ENCODE measurements around the gene TMEM253.

TMEM253 gene

DNA sequence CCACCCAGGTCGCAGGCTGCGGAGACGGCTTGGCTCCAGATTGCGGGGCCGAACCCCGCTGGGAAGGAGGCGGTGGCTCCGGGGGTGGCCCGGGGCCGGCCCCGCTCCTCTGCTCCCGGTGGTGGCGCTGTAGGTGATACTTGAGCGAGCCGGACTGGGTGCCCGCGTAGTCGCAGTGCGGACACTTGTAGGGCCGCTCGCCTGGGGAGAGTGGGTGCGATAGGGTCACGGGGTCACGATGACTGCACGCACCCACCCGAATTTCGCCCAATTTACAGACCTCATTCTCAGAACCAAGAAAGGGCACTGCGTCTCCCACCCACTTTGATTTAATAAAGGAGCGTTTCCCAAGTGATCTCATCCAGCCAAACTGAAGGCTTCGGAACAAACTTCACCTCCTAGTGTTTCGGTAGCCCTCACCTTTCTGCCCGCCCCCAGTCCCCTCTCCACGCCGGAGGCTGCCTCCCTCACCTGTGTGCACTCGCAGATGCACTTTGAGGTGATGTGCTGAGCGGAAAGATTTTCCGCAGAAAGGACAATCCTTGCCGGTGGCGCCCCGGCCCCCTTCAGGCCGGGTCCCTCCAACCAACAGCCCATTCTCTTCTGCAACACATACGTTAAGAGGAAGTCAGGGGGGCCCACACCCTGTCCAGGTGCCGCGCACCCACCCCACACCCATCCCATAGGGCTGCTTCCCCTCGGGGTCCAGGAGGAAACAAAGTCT, 9.8 kb upstream of the TMEM253 start:
- no peak for DNase-seq

DNA sequence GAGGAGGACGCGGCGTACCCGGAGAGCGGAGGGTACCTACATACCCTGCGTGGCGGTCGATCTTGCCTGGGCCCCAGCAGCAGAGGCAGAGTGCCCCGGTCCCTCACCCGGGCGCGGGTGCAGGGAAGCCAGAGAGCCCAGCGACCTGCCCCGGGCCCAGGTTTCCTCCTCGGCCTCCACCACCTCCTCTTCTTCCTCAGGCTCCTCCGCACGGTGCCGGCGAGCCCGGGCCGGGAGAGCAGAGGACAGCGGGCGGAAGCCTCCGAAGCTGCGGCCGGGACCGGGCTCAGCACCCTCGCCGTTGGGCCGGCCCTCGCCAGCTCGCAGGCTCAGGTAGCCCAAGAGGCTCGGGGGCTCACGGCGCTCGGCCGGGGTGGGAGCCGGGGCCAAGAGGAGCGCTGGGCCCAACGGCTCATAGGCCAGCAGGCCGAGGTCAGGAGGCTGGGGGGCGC, 9.0 kb upstream of the TMEM253 start:
- DNase-seq, result no peak

DNA sequence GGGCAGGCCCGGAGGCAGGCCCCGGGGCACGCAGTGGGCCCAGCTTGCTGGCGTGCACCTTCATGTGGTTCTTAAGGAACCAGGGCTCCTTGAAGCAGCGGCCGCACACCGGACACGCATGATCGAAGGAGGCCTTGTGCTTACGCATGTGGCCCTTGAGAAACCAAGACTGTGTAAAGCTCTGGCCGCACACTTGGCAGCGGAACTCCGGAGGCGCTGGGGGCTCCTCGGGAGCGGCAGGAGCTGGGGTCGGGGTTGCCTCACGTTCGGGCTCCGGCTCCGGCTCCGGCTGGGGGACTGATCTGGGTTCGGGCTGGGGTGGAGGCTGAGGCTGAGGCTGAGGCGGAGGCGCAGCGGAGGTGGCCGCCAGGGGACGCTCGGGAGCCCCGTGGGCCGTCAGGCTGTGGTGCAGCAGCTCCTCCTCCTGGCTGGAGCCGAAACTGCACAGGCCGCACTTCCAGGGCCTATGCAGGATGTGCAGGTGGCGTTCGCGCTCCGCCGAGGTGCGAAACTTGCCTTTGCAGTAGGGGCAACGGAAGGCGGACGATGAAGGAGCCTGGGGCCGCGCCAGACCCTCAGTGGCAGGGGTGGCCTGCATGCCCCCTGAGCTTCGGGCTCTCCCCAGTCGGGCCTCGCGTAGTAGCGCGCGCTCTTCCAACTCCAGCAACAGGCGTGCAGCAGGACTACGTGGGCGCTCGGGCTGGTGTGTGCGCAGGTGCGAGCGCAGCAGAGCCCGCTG, 8.4 kb upstream of the TMEM253 start:
- DNase-seq, result peak; percentile 90

DNA sequence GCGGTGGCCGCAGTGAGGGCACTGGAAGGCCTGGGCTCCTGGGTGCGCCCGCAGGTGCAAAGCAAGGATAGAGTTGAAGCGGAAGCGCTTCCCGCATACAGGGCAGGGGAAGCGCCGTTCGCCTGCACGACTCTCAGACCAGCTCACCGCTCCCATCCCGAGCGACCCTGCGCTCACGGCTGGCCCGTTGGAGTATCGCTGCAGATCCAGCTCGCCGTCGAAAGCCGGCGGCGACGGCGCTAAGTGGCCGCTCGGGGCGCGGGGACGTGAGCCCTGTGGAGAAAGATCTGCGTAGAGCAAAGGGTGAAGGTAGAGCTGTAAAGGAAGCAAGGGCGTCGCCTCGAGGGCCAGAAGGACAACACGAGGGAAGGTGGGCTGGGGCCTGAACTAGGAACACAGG, 7.8 kb upstream of the TMEM253 start:
- DNase-seq, result no peak

DNA sequence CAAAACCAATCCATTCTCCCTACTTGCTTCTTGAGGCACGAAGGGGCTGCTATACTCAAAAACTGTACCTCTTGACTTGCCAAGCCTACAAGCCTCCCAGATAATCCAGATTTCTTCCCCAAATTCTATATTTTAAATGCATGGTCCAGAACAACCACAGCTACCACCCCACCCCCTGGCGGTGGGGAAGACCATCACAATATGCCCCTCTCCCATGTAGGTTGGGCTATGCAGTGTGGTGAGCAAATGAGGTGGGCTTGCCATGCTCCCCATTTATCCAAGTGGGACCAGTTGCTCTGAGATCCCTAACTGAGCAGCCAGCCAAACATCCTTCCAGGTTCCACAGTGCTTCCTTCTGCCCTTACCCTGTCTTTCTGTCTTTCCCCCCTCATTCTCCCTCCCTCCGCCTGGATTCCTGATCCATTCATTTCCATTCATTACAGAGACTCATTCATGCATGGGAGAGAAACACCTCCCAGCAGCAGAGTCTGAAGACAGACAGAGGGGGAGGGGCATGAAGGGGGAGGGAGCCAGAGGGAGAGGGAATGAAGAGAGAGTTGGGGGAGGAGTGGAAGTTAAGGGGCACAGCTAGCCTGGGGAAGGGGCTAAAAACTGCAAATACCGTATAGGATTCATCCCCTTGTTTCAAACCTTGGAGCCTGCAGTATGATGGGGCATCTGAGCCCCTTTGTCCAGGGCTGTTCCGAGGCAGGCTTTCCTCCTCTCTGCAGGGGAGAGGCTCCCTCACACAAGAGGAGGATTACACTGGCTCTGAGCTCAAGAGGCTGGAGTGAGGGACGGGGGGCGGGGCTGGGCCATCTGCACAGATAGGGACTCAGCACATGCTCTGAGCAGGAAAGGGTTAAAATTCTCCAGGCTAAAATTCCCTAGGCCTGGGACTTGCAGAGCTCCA, 6.8 kb upstream of the TMEM253 start:
- no peak for DNase-seq

DNA sequence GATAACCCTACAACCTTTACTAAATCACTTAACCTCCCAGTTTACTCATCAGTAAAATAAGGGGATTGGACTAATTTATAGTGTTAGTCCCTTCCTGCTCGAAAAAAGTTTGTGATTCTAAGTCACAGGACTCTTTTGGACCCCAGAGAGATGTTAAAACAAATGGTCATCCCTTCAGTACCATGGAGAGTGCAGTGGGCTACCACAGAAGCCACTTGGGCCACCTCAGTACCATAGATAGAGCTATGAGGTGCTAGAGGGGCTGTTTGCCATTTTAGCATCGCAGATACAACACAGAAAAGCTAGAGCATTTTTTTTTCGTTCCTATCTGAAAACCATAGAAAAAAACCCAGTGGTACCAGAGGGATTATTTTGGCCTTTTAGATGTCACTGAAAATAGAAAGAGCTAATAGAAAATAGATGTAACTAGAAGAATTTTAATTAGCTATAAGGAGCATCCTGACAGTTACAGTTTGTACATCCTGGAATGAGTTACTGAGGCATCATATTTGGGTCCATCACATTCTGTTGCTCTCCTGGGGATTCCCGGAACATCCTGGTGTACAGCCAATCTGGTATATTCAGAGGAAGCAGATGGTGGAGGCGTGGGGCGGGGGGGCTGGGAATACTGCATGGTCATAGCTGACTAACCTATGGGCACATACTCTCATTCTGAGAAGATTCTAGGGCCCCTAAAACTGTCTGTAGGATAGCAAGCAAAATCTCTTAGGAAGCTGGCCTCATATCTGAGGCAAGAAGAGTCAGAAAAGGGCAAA, 5.2 kb upstream of the TMEM253 start:
- no peak for DNase-seq

DNA sequence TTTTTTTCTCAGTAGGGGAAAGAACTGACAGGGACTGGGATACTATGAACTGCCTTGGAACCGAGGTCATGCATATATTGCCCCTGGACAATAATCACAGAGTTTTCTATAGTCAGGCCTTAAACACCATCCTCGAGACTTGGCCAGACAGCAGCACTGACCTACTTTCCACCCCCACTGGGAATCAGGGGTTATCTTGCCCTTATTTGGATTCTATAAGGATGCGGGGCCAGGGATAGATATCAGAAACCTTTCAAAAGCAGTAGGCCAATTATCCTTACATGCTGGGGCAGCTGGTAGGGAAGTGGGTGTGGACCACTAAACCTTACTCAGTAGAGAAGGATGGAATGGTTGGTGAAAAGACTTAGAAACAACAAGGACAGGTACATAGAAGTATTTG, 4.4 kb upstream of the TMEM253 start:
- DNase-seq, result no peak

DNA sequence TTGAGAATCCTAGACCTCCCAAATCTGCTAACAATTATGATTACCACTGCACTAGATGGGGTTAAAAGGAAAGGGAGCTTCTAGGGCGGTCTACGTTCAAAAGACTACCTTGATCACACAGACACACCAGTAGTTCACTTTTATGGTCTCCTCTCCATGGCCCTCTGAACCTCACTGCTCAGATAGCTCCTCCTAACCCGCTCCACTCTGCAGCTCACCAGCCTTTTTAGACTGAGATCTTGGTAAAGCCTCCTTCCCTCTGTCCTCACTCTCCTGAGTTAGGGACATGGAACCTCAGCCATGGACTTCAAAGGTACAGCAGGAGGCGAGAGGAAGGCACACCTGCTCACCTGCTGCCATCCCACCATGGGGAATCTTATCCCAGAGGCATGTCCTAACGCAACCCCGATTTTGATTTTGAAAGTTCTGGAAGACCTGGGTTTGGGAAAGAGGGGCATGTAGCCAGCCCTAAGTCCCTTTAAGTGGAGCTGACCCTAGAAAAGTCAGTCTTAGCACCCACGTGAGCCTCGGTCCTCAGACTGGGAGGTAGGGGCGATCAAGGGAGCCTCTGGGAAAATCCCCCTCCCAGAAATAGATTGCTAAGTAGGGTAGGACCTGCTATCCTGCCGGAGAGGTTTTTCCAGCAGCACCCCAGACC, 3.8 kb upstream of the TMEM253 start:
- DNase-seq, result no peak

DNA sequence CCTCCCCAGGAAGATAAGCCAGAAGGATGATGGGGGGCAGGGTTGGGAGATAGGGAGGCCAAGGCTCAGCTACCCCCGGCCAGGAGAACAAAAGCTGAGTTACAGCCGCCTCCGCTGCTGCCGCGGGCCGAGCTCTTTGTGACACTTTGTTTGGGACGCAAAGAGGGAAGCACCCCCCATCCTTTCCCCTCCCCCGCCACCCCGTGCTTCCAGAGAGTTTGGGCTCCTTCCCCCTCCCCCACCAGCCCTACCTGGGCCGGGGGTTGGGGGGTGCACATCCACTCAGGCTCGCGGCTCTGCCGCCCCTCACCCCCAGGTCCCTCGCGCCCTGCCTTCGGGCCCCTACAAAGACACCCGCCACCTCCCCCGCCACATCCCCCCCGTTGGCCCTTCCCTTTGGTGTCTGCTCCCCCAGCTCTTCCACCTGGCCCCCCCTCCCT, 3.2 kb upstream of the TMEM253 start:
- DNase-seq, result no peak

DNA sequence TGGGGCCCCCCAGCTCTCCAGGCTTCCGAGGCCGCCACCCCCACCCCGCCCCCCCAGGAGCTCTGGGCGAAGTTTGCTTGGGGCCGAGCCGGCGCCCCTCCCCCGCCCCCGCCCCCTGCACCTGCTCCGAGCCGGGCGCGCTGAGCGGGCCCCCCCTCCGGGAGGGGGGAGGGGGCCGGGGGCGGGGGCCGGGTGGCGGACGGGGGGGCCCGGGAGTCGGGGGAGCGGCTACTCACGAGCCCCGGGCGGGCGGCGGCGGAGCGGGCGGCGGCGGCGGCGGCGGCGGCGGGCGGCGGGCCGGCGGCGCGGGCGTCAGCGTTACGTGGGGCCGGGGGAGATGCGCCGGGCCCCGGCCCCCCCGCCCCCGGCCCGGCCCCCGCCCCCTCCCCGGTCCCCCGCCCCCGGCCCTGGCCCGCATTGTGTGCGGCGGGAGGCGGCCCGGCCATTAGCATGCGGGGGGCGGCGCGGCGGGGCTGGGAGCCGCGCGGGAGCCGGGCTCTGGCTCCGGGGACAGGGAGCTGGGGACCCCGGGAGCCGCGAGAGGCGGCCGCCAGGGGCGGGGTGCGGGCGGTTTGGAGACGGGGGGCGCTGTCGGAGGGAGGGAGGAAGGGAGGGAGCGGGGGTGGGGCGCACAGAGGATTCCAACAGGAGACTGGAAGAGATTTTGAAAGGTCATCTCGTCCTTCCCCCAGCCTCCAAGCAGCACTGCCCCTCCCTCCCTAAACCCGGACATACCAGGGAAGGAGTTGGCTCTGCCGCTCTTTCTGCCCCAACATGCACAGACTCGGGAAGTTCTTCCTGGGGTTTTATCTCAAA, 2.6 kb upstream of the TMEM253 start, which contains the start of gene ZNF219:
Gene ZNF219, minus strand, starts transcription at position 580 of the 816 bp plus-strand sequence. CDS start 5,064 bp downstream, outside the sequence.
- DNase-seq, result peak; percentile 33

DNA sequence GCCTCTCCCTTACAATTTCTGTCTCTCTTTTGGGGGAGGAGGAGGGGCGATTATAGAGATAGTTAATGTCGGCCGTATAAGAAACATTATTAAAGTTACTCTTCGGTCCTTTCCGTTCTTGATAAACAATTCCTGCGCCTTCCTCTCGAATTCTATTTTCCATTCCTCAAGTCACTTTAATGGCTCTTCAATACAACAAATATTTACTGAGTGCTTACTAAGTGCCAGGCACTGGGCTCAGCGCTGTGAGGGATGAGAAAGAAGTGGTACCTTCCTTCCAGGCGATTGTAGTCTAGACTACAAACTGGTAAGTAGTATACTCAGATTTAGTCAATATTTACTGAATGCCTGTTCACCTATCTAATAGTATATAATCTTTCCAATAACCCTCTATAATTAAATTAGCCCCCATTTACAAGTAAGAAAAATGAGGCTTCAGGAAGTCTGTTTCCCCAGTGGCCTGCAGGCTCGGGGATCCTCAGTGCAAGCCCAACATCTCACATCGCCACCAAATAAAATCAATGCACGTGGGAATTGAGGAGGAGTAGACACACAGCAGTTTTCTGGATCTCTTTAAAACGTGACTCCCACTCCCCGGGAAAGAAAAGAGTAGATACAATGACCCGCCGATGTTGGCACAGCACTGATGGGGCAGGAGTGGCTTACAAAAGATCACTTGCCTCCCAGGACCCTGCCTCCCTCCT, 1.8 kb upstream of the TMEM253 start:
- DNase-seq, result no peak

DNA sequence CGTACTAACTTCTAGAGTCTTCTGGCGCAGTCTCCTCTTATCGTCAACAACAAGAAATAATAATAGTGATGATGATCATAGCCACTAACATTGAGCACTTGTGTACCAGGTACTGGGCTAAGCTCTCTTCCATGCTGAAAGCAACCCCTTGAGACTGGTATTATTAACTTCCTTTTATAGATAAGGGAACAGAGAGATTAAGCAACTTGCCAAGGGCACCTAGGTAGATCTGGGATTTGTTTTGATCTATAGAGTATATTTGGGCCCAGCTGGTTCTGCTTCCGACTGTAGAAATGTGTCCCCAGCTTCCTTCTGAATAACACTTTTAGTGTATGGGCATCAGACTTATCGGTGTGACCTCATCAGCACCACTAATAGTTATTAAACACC, 1.3 kb upstream of the TMEM253 start:
- no peak for DNase-seq

DNA sequence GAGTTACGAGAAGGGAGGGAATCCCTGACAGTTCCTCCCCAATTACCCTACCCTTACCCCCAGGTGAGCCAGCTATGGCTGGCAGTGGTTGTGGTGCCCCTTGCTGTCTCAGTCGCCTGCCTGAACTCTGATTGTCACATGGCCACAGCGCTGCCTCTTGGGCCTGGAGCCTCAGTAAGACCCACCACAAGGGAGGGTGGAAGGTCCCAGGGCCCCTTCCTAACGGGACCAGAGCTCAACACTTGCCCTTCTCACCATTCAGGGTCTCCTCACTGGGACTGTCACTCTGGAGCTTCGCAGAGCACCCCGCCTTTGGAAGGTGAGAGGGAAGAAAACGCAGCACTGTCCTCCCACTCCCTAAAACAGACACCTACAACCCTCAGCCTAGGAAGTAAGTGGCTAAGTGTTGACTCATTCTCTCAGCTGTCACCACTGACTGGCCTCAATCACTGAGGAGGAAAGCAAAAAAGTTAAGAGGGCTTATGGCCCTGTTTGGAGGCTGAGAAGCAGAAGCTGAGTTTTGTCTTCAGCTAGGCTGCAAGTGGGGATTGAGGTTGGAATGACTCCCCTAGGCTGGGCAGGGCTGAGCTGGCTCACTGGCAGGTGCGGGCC, 1.0 kb downstream of the TMEM253 start:
- DNase-seq, result no peak

DNA sequence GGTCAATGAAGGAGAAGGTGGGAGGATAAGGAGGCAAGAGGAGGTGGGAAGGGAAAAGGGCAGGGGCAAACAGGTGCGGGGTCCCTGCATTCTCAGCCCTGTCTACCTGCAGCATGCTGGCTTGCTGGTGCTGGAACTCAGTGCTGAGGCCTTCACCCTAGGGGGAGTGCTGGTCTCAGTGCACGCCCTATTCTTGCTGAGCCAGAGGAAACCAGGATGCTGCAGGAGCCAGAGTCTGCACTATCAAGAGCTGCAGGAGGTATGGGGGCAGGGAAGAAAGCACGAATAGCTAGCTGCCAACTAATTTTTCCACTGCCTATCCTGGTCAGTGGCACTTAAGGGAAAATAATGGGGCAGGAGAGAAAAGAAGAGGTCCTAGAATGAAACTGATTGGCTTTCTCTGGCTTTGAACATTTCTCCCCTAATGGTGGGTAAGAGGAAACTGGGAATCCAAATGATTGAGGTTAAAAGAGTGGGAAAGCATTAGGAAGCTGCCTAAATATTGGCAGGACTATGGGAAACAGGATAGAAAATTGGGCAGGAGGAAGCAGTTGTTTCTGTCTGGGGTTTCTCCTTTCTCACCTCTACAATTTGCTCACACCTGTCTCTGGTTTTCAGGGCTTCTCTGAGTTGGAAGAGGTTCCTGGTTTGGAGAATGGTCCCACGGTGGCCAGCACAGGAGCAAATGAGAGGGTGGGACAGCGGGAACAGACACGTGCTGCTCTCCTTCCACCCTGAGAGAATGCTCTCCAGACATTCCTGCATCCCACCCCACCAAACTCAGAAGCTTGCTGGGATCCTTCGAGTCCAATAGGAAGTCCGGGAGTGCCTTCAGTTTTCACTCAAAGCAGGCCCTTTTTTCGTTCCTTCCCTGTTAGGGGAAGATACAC, 1.9 kb downstream of the TMEM253 start:
- DNase-seq, result no peak

DNA sequence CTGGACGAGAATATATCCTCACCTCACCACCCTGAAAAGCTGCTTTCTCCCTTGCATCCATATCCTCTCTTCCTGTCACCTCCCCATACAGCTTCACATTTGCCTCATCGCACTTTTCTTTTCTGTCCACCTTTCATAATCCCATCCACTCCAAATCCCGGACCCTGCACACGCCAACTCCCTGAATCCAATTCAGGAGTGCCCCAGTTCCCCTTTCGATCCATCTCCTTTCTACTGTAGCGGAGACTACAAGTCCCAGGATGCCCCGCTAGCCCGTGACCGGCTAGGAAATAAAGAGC, 2.5 kb downstream of the TMEM253 start:
- no peak for DNase-seq

DNA sequence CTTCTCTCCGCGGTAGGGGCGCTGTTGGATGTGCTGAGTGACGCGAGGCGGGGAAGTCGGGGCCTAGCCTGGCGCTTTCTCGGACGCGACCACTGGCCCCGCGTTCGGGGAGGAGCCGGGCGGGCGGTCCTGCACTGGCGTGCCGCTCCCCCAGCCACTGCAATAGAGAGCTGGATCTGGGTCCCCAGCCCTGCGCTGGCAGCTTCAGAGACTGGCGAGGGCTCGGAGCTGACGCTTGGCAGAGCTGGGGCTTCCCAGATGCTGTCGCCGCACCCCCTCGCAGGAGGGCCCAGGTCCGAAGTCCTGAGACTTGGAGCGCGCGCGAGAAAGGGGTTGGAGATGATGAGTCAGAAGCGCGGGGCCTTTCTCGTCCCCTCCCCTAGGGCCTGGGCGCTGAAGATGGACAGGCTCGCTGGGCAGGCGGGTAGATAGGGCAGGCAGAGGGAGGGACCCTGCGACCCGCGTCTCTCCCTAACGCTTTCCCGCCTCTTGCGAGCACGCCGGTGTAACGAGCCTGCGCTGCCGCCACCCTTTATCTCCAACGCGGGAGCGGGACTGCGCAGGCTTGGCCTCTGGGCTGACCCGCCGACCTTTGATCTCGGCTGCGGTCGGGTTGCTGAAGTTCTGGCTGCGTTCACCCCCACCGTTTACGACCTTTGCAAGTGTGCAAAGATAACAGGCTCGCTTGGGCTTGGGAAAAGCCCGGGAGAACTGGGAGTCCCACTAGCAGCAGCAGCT, 3.0 kb downstream of the TMEM253 start:
- DNase-seq, result peak; percentile 91

DNA sequence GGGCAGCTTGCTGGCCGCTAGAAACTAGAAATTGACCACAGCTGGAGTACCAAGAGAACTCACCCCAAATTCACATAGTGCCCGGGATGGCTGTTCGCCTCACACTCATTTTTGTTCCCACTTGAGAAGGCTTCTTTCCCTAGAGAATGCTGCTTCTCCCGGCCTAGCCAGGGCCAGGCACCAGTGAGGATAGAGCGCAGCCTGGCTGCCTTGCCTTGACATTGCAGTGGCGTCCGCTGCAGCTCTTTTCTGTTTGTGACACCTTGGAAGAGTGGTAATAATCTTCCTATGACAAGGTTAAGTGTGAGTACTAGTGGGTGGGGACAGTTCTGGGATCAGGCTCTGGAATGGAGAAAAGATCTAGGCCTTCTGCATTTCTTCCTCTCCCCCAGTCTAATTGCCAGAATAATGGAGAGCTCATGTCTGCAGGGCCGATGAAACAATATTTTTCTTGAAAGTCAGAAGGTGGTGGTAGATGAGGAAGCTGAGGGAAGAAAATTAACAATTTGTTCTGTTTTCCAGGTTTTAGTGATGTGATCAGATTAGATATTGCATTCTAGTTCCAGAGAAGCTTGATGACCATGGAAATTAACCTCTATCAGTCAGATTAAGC, 3.7 kb downstream of the TMEM253 start:
- DNase-seq, result peak; percentile 56

DNA sequence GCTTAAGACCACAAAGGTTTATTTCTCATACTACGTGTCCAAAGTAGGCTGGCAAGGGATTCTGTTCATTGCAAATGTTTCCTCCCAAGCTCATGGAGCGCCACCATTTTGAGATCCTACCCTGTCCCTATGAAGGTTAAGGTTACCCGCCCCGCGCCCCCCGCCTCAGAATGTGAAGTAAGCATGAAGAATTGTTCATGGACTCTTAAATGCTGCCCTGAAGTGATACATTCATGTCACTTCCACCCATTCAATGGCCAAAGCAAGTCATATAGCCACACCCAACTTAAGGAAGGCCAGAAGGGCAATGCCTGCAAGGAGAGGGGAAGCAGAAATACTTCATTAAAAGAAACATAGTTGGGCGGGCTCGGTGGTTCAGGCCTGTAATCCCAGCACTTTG, 4.2 kb downstream of the TMEM253 start:
- DNase-seq, result no peak
